ENCODE results near the gene COLEC12.
A peak's percentile ranks its signal among the peaks of the same experiment; 100 is the strongest.

The COLEC12 gene

DNA sequence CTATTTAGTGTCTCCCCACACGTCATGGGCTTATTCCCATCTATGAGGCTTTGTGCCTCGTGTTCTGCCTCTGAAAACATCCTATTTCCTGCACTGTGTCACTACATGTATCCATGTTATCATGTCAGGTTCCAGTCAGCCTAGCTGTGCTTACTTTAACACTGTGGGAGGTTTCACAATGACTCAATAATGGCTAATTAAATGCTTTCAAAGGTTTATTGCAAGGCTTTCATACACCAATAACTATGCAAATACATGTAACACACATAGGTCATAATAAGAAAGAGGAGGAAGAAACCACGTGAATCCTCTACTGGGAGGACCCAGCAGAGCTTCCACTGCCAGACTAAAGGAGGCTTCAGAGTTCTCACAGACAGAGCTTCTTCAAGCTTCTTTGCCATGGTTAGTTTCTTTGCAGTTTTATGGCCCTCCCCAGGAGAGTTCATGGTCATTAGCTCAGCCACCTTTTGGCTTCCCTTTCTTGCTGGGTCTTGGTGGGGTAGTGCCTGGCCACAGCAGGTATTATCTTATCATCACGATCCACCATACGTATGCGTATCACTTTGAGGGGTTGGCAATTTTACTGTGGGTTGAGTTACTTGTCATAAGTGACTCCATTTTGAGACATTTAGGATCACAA is 5.1 kb upstream of the COLEC12 start:
- no peak for DNase-seq

DNA sequence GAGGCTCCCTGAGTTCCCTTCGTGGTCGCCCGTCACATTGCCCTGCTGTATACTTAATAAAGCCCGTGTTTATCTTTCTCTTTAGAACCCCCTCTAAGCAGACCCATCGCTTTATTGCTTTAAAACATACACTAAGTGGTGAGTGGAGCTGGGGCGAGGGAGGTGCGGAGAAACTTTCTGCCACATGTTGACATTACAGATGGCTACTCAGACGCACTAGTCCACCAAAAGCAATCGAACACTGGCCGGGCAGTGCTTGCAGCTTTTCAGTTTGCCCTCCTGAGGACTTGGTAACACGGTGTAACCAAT is 859 bp upstream of the COLEC12 start:
- no peak for DNase-seq

DNA sequence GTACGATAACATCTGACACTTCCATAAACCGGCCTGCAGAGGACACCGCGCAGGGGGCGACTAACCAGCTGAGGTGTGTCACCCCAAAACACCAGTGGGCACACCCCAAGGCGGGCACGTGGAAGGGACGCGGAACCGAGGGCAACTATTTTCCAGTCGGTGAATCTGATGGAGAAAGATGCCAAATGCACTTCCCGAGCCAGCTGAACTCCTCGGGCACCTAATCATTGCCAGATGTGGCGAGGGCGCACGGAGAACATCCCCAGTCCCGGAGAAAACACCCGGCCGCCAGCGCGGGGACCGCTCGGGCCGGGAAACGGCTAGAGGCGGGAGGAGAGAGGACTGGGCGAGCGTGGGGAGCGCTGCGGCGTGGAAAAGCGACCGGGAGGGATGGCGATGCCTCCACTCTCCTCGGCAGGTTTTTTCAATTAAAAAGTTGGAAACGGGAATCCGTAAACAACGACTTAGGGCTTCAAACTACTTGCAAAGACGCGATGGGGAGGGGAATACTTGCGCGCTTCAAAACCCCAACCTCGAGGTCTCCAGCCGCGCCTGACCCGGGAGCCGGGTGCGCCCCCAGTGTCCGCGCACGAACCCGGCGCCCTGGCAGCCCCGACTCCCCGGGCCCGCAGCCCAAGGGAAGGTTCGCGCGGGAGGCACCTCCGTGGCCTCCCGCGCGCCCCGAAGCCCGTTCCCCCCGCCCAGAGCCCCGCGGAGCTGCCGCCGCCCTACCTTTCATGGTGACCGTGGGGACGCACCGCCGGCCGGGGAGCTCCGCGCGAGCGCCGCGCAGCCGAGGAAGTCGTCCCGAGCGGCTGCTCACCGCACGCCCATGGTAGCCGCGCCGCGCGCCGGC is 497 bp downstream of the COLEC12 start:
- DNase-seq, result no peak

DNA sequence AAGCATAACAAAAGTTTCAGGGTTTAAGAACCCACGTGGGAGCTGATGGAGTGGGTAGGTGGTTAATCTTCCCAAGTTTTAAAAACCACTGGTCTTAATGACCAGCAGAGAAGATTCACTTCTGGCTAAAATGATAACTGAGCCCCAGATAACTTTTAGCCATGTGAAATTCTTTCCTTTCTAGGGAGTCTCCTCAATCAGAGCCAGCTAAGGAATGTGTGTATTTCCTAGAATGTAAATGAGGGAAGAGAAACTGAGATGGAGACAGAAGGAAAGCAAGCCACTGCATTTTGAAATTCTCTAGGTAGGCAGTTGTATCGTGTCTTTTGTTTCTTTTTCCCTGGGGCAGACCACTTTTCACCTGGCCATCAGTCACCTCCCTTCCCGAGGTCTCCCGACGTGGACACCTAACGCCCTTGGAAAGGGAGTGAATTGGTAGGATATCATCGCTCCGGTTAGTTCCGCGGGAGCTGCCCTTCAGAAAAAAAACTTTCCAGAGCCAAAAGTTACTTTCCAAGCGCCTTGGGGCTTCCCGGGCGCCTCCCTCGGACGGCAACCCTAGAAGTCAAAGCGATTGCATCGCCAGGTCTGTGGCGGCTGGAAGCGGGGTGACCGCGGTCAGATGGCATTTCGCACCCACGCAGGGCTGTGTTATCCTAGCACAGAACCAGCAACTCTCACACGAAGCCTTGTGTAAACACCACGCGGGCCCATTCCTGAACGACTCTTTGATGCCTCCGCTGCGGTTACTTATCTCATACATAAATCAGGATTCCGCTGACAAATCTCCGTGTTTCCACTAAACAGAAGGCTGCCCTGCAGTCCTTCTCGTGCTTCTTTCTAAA is 1.3 kb downstream of the COLEC12 start:
- DNase-seq, result peak; percentile 77

DNA sequence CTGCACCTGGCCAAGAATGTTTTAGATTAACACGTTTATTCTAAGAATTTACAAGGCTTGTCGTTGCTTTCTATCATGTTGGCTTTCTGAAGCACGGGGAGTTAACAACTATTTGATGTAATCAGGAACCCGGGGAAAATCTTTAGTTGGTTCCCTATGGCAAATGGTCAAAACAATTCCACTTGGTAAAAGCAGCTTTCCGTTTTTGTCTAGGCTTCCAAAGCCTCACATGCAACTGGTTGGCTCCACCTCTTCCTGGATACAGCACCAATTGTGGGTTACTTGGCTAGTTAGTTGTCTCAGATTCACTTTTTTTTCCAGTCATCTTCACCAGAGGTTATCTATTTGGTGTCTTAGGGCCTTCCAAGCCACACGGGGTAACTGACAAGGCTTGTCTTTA is 2.8 kb downstream of the COLEC12 start:
- DNase-seq, result no peak

DNA sequence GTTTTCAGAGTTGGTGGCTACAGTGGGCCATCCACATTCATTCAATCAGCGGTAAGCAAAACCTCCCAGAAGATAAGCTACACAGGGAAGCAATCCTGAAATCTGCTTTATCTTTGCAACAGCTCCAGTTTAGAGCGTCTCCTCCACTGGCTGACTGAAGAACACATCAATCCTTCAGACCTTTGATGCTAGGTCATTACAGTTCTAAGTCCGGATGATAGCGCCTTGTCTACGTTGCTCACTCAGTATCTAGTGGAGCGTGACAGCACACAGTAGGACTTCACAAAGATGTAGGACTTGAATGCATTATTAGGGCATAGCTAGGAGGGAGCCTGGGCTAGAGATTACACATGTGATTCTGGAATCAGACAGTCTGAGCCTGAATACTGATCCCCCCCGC is 5.0 kb downstream of the COLEC12 start:
- no peak for DNase-seq

DNA sequence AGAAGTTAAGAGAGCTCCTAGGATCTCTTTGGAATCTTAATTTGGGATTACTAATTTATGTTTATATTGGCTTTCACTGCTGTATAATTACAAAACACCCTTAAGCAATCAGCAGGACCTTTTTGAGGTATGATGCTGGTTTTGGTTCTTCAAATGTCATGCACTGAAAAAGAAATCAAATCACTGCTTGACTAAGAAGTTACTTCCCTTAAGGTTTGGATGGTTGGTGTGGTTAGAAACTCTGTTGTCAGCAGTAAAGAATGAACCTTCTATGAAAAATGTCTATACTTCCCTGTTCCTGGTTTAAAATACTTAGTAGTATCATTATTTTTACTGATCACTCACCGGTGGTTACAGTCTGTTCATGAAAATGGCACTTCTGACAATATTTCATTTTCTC is 5.5 kb downstream of the COLEC12 start:
- DNase-seq, result no peak

DNA sequence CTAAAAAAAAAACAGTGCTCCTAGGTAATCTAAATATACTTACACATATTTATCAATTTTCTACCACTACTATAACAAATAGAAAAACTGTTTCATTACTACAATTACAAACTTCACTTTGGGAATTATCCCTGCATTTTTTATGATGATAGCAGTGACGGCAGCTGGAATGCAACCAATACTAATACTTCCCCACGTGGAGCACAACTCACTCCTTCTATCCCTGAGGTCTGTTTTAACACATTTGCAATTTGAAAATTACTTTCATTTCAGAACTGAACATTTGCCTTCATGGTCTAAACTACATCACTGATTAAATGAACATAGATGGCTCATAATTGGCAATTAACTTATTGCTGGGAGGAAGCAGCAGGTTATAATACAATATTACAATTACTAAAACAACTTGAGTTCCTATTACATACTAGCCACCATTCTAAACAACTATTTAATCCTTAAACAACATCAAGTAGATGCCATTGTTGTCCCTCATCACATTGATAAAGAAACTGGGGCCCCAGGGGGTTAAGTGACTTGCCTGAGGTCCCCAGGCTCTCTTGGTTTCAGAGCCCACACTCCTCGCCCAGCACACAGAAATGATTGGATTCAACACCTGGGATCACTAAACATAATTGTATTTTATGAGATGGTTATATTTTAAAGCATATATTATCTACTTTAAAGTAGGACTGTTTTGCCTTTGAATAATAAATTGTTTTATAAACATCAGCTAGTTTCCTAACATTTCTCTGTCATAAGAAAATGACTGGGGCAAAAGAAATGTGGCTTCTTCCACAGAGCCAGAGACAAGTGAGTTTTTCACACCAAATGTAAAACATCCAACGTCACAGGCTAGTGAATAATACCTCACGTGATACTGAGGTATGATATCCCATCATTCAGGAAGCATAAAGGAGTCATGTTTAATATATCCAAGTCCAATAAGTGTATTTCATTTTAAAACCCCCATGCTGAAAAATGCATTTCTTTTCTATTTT is 6.2 kb downstream of the COLEC12 start:
- no peak for DNase-seq

DNA sequence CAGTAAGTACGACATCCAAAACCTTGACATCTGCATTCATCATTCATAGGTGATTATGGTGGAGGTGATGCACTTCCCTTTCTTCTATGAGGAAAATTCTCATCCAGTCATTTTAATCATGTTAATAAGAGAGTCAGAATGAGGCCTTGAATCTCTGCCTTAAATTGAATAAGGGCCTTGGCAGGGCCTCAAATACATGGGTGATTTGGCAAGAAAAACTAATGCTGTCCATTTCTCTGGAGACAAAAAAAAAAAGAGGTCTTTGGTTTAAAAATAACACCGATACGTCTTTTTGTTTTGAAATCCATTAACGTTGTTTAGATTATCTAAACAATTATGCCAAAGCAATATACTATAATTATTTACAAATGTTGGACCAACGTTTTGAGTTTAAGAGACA is 8.1 kb downstream of the COLEC12 start:
- no peak for DNase-seq

DNA sequence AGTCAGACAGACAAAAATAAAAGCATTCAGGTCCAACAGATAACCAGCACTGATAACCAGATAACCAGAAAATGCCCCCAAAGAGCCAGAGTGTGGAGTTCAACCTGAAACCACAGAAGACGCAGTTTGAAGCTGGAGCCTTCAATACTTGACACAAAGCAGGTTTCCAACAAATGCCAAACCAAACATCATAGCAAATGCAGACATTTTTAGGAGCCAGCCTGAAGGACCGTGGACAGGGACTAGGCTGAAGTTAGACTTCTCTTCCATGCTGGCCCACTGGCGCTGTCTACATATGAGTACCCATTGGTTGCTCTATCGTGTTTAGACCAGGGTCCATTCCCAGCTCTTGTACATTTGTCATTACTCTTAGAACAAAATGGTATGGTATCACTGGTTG is 9.9 kb downstream of the COLEC12 start:
- DNase-seq, result no peak

DNA sequence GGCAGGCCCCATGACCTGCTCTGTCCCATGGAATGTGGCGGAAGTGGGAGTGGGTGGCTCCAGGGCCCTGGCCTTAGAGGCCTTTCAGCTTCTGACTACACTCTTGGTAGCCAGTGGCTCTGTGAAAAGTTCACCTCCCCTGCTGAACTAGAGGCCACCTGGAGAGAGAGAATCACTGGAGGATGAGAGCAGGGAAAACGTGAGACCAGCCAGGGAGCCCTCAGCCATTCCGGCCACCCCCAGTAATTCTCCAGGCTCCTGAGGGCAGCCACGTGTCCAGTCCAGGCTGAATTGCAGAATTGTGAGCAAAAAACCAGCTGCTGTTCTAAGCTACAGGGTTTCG is 10.5 kb downstream of the COLEC12 start:
- DNase-seq, result no peak

DNA sequence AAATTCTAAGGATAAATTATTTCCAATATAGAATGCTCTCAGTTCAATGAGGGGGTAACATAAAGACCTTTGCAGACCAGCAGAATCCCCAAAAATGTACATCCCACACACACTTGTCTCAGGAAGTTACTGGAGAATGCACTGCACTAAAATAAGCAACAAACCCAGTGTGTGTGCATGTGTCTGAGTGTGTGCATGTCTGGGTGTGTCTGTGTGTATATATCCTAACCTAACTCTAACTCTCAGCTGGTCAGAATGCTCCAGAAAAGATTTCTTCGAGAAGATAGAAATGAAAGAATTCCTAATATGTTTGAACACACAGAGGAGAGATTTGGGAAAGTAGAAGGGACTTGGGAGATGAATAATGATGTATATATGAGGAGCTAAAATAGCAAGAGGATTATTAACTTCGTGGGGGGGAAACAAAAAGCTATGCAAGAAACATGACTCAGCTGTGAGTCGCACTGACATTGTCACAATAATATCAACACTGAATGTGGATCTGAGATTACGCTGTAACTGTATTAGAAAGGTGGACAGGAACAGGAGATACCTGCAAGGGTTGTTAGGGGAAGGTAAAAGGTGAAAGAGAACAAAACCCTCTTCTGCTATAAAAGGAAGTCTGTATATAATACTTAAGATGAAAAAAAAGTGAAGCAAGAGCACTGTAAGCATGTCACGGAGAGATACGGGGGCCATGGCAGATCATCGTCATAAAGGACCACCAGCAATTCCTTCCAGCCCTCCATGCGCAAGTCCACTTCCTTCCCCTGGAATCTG is 11.1 kb downstream of the COLEC12 start:
- no peak for DNase-seq

DNA sequence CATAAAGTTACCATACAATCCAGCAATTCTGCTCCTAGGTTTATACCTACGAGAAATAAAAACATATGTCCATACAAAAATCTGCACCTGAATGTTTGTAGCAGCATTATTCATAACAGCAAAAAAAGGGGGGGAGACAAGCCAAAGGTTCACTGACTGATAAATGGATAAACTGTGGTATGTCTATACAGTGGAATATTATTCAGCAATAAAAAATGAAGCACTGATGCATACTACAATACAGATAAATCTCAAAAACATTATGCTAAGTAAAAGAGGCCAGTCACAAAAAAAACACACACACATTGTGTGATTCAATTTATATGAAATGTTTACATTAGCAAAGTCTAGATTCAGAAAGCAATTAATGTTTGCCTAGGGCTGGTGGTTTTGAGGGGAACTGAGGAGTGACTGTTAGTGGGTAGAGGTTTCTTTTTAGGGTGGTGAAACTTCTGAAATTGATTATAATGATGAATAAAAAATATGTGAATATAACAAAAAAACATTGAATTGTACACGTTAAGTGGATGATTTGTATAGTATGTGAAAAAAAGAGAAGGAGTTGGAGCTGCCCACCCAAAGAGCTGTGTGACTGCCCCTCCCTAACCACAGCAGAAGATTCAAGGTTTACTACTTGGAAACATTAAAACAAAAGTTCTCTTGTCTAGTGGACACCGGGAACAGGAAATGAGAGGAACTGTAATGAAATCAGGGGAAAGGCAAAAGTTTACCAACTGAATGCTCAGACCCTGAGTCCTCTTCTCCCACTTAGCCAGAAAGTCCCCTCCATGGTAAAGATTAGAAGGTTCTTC is 13.4 kb downstream of the COLEC12 start:
- DNase-seq, result no peak

DNA sequence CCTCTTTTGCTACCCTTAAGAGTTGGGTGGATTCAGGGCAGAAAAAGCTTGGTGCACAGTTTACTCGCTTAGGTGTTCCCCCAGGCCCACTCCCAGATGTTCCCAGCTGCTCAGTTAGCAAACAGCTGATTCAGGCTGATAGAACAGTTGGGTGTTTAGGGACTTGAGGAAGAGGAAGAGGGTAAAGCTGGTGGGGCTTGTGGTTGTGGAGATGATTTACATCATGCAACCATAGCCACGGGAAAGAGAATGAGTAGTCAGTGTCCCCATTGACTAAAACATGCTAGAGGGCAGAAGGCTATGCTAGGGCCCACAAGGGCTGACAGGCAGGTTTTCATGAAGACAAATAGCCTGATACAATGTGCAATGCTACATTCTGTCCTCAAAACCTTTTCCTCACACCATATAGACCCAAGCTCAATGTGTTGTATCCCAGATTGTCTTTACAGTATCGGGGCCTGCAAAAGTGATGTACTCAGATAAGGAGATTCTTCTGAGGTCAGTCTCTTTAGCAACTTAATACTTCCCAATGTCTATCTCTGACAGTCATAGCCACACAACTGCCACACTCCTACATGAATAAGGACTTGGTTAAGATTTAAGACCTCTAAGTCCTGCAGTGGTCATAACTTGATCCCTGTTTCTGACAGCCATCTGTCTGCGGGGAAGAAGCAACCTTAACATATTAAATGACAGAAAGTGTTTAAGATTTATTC is 15.6 kb downstream of the COLEC12 start:
- DNase-seq, result no peak

DNA sequence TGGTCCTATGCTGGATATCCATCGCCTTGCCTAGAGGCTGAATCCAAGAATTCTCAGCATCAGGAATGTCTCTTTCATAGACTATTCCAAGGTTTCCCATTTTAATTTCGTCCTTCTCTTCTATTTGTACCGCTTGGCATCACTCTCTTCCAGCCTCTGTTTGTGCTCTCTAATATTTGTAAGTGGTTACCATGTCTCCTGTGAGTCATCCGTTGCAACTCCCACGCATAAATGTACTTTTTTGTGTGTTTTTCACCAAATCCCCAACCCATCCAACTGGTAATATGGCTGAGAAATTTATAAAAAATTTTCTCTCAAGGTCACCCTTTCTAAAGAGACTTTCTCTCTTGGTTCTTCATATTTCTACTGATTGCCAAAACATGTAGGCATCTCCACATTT is 21.8 kb downstream of the COLEC12 start:
- DNase-seq, result no peak

DNA sequence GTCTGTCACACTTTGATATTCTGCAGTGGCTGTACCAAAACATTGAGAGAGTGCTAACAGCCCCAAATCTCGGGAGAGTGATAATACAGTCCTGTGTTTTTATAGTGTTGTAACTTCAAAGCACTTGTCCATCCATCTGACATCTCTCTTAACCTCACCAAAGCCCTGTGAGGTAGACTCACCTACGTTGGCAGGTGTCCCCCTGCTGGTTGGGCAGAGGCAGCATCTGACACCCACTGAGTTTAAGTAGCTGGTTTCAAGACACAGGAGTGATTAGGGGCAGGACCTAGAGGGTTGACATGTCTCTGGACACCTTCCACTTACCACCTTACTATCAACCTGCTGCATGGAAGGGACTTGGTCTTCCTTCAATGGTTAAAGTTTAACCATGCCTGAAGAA is 22.9 kb downstream of the COLEC12 start:
- no peak for DNase-seq

DNA sequence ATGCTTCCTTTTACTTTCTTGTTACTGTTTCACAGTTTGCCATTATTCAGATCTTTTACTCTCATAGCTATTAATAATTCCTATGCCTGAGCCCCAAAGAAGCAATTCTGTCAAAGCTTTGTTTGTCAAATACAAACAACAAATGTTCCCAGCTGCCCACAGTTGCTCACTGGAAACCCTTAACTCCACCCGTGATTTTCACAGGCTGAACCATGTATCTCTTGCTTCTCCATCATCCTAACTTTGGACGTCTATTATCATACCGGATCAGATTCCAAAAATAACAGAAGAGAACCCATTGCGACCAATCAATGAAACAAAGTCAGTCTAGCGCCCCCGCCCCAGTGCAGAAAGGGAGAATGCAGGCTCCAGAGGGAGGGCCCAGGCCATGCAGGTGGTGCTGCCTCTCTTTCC is 24.2 kb downstream of the COLEC12 start:
- no peak for DNase-seq

DNA sequence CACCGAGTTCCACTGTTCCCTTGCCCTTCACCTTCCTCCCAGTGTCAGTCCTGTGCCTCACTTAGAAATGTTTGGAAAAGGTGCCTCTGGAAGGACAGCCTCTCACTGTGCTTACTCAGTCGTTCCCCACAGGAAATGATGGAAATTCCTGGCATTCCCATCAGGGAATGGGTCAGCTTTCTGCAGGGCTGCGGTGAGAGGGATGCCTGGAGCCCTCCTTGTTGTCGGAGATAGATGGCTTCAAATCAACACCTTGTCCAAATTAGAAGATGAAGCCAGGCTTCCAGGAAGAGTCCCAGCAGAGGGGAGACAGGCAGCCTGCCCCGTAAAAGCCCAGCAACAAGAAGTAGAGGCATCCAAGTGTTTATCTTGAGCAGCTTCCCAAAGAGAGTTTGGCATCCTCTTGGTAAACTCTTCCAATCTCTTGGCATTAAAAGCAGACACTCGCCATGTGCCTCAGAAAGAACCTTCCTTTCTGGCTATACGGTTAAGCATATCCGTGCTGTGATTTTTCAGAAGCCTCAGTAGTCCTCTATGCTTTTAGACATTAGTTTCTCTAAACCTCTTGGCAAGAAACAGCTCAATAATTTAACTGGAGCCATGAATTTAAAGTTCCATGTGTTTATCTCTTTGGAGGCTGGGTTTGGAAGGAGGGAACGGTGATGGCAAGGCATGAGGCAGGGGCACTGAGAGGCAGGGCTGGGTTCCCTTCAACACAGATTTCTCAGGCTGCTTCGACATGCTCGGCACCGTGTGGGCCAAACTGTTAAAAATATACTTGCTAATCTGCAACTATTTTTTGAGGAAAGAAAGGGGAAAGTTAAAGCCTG is 25.1 kb downstream of the COLEC12 start:
- DNase-seq, result no peak

DNA sequence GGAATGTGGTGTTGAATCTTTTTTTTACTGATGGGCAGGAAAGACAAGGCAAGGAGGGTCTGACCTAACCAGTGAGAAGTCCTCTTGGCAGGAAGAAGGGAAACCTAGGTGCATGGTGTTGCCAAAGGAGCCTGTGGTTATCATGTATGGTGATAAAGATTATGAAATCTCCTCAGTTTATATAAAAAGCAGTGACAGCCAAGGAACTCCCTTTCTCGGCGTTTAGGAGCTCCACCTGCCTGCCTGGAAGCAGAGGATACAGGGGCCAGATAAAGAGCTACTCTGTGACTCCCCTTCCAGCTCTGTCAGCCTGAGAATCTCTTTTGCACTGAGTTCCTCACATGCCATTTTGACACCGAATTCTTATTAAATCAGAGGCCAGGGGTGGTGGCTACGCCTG is 26.1 kb downstream of the COLEC12 start:
- no peak for DNase-seq

Measured in amniotic stem cell (primary cell).